Activated CD8-positive, alpha-beta memory T cell treated with anti-CD3 and anti-CD28 coated beads, Interleukin-2, amount 10 ng/mL, durations not matched to agents 7 days and 5 days (primary cell): Measurements from ENCODE around the gene PRDM16. TPM values are rescaled to one million over a fixed set of nuclear protein-coding genes. Genes with fewer than 3 reads are reported as not detected.

Source experiments
- ATAC-seq: fragments of 150-1000 bp; cut with Tn5 transposase; one replicate; pipeline ENCODE4 v1.10.0; 2021; ENCODE audit warnings: moderate library complexity
- CTCF ChIA-PET: fragments of 350-600 bp; sonication (Branson Sonifier 250); formaldehyde crosslinking; loops from one replicate; lab custom pipeline; 2021; ENCODE audit warnings: antibody characterized with exemption; lab: Charles Lee
- DNase-seq: peaks from one replicate; pipeline ENCODE4 v3.0.0-alpha.2; 2020
- H3K27ac Mint-ChIP-seq: one replicate; pipeline ENCODE4 v1.8.0; 2021; ENCODE audit warnings: mild to moderate bottlenecking, mixed read lengths
- H3K27me3 Mint-ChIP-seq: one replicate; pipeline ENCODE4 v1.8.0; 2021; ENCODE audit warnings: mixed read lengths
- H3K36me3 Mint-ChIP-seq: one replicate; pipeline ENCODE4 v1.8.0; 2021; ENCODE audit warnings: mild to moderate bottlenecking, mixed read lengths
- H3K4me1 Mint-ChIP-seq: one replicate; pipeline ENCODE4 v1.8.0; 2021; ENCODE audit warnings: mixed read lengths
- H3K4me3 Mint-ChIP-seq: one replicate; pipeline ENCODE4 v1.8.0; 2021; ENCODE audit warnings: mild to moderate bottlenecking, moderate library complexity, mixed read lengths
- H3K9me3 Mint-ChIP-seq: one replicate; pipeline ENCODE4 v1.8.0; 2022; ENCODE audit warnings: low read depth, mixed read lengths
- total RNA-seq, 2 experiments: library from RNA; stranded (reverse); gene quantifications; one replicate each; pipeline ENCODE4 v1.2.3, GENCODE V29; 2021

PRDM16 gene
- total RNA-seq, 2 experiments from 2014 or later, result not detected

DNA sequence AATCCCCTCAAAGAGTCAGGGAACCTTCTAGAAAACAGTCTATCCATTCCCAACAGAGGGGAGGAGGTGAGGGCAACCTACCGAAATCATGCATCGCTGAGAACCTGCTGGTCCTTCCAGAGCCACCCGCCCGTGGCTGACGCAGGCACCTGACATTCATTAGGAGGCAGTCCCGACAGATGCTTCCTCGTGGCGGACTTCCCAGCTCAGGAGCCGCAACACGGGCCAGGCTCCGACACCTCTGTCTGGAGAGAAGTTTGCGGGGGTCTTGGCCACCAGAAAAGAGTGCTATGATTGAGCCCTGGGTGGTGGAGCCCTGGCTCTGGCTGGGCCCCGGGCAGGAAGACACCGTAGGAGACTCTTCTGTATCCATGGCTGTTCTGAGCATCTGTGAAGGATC is 299.1 kb downstream of the PRDM16 start:
- H3K27ac Mint-ChIP-seq, result no peak overlapping the region
- peaks cover 8% of the 10 kb centered on the region for H3K27me3 Mint-ChIP-seq
- CTCF ChIA-PET, result no interaction called here
- H3K36me3 Mint-ChIP-seq, result no peaks in the 10 kb centered on the region
- no peaks in the 10 kb centered on the region for H3K9me3 Mint-ChIP-seq
- no peak for DNase-seq
- ATAC-seq, result no peak
- peaks cover 14% of the 10 kb centered on the region for H3K4me1 Mint-ChIP-seq
- no peak overlapping the region for H3K4me3 Mint-ChIP-seq

DNA sequence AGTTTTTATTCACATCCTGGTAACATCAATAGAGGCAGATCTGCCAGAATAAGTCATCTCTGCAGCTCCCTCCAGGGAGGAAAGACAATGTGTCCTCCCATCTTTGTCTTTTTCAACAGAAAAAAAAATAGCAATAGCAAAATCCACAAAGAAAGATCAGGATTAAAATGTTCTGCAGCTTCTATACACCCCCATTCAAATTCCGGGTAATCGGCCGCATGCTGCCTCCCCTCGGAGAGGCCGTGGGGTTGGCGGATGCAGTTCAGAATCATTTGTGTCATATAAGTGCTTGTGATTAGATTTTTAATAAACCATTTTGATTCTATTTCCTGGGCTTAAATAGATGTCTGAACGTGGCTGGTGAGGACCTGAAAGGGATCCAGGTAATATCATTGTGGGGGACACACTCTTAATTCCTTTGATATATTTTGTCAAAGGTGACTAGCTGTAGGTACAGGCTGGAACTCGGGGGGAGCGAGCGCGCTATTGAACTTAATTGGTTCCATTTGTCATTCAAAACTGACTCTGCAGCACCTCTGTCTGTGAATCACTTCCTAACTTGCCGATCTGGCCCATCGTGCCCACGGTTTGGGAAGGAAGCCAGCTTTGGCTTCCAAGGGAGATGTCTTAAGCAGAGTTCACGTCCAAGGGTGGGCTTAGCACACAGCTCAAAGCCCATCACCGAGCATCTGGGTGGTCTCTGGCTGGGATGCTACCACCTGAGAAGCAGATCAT is 299.9 kb downstream of the PRDM16 start:
- H3K36me3 Mint-ChIP-seq, result no peaks in the 10 kb centered on the region
- peaks cover 17% of the 10 kb centered on the region for H3K4me1 Mint-ChIP-seq
- CTCF ChIA-PET, result no interaction called here
- no peak overlapping the region for H3K27ac Mint-ChIP-seq
- H3K4me3 Mint-ChIP-seq, result no peak overlapping the region
- H3K9me3 Mint-ChIP-seq, result no peaks in the 10 kb centered on the region
- H3K27me3 Mint-ChIP-seq, result peaks cover 8% of the 10 kb centered on the region
- DNase-seq (no peak), ATAC-seq (no peak)

DNA sequence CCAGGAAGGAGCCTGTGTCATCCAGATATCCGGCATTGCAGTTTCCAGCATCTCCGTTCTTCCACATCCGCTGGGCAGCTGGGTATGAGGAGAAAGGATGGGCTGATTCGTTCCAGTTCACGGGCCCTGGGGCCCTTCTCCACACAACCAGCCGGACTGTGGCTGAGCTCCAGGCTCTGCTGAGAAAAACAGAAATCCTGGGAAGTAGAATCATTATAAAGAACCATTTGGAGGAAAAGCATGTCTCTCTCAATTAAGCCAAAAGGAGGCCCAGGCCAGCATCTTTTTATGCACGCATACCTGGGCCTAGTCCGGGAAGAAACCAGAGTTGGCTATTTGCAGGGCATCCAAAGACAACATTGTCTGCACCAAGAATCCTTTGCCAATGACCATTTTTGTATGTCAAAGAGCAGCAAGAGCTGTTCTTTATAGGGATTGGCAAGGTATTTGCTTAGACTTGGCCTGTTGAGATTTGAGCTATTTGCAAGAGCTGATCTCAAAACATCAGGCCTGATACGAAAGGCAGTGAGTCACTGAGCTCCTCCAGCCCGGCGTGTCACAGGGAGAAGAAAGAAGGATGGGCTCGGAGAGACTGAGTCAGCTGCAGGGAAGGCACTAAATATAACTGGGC is 300.6 kb downstream of the PRDM16 start:
- Mint-ChIP-seq H3K36me3 (no peaks in the 10 kb centered on the region), H3K27me3 (peaks cover 8% of the 10 kb centered on the region), H3K27ac (no peak overlapping the region), H3K9me3 (no peaks in the 10 kb centered on the region), H3K4me1 (peaks cover 17% of the 10 kb centered on the region), H3K4me3 (no peak overlapping the region)
- DNase-seq (no peak), ATAC-seq (no peak)
- CTCF ChIA-PET, result no interaction called here

DNA sequence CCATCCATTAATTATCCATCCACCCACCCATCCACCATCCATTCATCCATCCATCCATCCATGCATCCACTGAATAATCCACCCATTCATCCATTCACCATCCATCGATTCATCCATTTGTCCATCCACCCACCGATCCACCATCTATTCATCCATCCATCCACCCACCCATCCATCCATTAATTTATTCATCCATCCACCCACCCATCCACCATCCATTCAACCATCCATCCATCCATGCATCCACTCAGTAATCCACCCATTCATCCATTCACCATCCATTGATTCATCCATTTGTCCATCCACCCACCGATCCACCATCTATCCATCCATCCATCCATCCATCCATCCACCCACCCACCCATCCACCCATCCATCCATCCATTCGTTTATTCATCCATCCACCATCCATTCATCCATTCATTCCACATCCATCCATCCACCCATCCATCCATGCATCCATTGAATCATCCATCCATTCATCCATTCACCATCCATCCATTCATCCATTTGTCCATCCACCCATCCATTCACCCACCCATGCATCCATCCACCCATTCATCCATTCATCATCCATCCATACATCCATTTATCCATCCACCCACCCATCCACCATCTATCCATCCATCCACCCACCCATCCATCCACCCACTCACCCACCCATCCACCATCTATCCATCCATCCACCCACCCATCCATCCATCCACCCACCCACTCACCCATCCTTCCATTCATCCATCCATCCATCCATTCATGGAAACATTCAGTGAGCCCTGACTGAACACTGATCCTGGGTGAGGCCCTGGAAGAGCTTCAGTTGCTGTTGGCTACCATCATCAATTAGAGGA is 302.1 kb downstream of the PRDM16 start:
- Mint-ChIP-seq H3K27me3 (peaks cover 2% of the 10 kb centered on the region), H3K36me3 (no peaks in the 10 kb centered on the region), H3K4me1 (peaks cover 17% of the 10 kb centered on the region), H3K27ac (no peak overlapping the region), H3K9me3 (no peaks in the 10 kb centered on the region), H3K4me3 (no peak overlapping the region)
- DNase-seq, result no peak
- CTCF ChIA-PET, result interaction anchor here (0.6 kb wide), 1 partner anchor 462 kb away, joined by 3 read pairs; no protein-coding TSS in a partner anchor
- ATAC-seq, result no peak

DNA sequence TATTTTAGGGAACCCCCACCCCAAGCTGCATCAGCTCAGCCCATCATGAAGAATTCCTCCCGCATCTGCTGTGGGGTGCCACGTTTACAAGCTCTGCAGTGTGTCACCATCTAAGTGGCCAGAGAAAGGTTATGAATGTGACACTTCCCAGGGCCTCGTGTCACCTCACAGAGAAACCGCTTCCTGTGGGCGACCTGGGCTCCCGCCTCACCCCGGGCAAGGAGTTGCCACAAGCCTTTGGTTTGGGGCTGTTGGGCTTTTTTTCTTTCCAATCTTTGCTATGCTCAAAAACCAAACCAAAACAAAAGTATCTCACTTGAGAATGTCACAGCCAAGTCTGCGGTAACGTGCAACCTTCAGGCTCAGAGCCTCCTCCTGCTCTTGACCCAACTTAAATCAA is 303.3 kb downstream of the PRDM16 start:
- CTCF ChIA-PET, result no interaction called here
- peaks cover 2% of the 10 kb centered on the region for H3K27me3 Mint-ChIP-seq
- H3K4me1 Mint-ChIP-seq, result peaks cover 17% of the 10 kb centered on the region
- no peaks in the 10 kb centered on the region for H3K36me3 Mint-ChIP-seq
- H3K4me3 Mint-ChIP-seq, result no peak overlapping the region
- DNase-seq (peak; percentile 78), ATAC-seq (peak; percentile 80)
- H3K9me3 Mint-ChIP-seq, result no peaks in the 10 kb centered on the region
- peak overlapping the region; percentile 60 for H3K27ac Mint-ChIP-seq

DNA sequence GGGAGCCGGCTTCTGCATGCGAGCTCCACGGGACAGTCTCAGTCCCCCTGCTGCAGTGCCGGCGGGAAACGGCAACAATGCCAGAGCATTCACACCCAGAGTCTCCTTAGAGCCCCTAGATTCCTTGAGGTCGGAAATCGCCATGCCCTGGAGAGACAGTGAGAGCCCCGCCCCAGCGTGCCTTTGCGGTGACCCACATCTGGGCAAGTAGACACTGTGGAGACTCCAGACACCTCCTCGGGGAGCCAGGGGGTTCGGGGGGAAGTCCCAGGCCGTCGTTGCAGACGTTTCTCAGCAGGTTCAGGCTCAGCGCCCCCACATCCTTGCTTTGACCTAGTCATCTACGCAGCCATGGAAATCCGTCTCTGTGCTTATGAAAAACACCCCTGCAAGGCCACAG is 304.2 kb downstream of the PRDM16 start:
- CTCF ChIA-PET, result no interaction called here
- Mint-ChIP-seq H3K9me3 (no peaks in the 10 kb centered on the region), H3K27me3 (peaks cover 2% of the 10 kb centered on the region)

DNA sequence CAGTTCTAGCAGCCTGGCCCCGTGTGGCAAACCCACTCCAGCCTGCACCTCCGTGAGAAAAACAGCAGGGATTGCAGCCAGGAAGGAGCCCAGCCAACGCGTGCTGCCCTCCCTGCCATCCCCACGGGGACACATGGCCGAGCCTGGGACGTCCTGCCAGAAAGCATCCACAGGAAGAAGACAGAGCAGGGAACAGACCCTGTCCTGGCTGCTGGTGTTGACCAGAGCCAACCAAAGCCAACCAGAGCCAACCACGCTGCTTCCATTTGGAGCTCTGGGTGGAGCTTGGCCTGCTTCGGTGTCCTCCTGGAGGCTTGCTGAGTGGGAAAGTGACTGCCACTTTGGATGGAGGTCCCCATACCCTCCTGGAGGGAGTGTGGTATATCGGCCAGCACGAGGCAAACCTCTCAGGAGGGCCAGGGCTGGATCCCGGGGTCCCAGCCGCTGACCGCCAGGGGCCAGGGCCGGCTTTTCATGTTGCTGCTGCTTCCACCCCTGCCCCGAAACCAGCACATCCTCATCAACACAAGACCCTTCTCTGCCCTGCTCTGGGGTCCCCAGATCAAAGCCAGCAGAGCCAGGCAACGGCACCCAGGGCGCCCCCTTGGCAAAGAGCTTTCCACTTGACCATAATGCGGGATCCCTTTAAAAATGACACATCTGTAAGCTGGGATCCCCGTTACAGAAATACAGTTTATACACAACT is 304.9 kb downstream of the PRDM16 start:
- Mint-ChIP-seq H3K4me1 (peaks cover 17% of the 10 kb centered on the region), H3K27me3 (peaks cover 2% of the 10 kb centered on the region), H3K4me3 (no peak overlapping the region), H3K36me3 (no peaks in the 10 kb centered on the region), H3K9me3 (no peaks in the 10 kb centered on the region), H3K27ac (no peak overlapping the region)
- ATAC-seq (no peak), DNase-seq (no peak)
- CTCF ChIA-PET, result no interaction called here

More for the DNA sequence above, 304.2 kb downstream of the PRDM16 start:
- peaks cover 17% of the 10 kb centered on the region for H3K4me1 Mint-ChIP-seq
- H3K36me3 Mint-ChIP-seq, result no peaks in the 10 kb centered on the region
- ATAC-seq, result no peak
- no peak for DNase-seq
- H3K4me3 Mint-ChIP-seq, result no peak overlapping the region
- no peak overlapping the region for H3K27ac Mint-ChIP-seq

DNA sequence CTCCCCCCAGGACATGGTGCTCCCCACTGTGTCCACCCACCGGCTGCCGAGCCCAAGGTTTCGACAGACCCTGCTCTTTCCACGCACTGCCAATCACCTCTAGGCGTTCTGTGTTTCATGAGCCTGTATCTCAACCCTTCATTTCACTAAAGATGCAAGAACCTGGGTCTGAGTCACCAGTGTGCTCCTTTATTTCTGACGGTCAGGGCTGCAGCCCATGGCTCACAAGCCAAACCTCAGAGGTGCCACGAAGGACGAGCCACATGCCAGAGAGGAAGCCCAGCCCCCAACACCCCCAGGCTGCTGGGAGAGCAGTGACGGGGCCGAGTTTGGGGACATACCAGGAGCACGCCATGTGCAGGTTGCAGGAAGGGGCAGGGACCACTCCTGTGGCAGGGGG is 306.2 kb downstream of the PRDM16 start:
- H3K36me3 Mint-ChIP-seq, result no peaks in the 10 kb centered on the region
- peaks cover 2% of the 10 kb centered on the region for H3K27me3 Mint-ChIP-seq
- no peak for DNase-seq
- no peak overlapping the region for H3K27ac Mint-ChIP-seq
- H3K4me1 Mint-ChIP-seq, result peaks cover 17% of the 10 kb centered on the region
- H3K9me3 Mint-ChIP-seq, result no peaks in the 10 kb centered on the region
- no peak overlapping the region for H3K4me3 Mint-ChIP-seq
- ATAC-seq, result no peak
- CTCF ChIA-PET, result no interaction called here

DNA sequence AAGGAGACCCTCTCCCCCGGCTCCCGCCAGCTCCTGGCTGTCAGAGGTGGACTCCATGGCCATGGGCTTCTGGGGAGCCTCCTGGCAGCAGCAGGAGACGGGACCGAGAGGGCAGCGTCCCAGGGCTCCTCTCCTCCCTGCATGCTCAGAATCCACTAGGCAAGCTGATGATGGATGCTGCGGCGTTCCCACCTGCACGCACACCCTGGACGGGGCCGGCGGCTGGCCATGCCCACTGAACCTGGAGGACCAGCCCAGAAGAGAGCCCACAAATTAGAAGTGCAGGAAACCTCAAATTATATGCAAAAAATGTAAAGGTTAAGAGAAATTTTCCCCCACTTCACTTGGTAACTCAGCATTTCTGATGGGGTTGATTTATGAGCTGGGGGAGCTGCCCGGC is 308.2 kb downstream of the PRDM16 start:
- Mint-ChIP-seq H3K9me3 (no peaks in the 10 kb centered on the region), H3K27me3 (no peaks in the 10 kb centered on the region), H3K4me1 (peaks cover 12% of the 10 kb centered on the region), H3K27ac (no peak overlapping the region), H3K36me3 (no peaks in the 10 kb centered on the region), H3K4me3 (no peak overlapping the region)
- CTCF ChIA-PET, result no interaction called here
- DNase-seq (no peak), ATAC-seq (no peak)

DNA sequence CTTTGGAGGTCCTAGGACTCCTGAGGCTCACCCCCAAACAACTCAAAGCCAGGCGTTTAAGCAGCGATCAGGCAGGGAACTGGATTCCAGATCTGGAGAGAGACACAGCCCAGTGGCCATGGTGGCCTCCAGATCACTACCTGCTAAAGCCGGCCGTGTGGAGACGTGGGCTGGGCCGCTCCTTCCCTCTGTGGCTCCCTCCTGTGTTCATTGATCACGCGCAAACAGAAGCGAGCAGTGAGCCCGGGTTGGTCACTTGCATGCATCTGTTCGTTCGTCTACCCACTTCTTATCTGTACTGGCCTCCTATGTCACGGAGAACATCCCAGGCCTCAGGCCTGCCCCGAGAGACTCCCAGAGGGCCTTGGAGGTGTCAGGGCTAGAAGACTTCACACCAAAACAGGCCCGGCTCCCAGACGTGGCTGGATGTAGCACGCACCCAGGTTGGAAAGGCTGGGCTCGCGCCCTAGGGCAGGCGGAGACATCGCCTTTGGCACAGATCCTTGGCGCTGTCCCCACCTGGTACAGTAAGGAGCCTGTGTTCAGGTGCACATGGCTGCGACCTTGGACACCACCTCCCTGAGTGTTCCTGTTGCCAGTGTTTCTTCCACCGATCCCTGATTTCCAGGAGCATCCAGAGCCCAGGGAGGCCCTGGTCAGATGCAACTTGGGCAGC is 308.7 kb downstream of the PRDM16 start:
- CTCF ChIA-PET, result no interaction called here
- no peaks in the 10 kb centered on the region for H3K9me3 Mint-ChIP-seq
- no peaks in the 10 kb centered on the region for H3K36me3 Mint-ChIP-seq
- H3K4me1 Mint-ChIP-seq, result peaks cover 6% of the 10 kb centered on the region
- DNase-seq (no peak), ATAC-seq (no peak)
- H3K27me3 Mint-ChIP-seq, result no peaks in the 10 kb centered on the region
- no peak overlapping the region for H3K27ac Mint-ChIP-seq
- no peak overlapping the region for H3K4me3 Mint-ChIP-seq

DNA sequence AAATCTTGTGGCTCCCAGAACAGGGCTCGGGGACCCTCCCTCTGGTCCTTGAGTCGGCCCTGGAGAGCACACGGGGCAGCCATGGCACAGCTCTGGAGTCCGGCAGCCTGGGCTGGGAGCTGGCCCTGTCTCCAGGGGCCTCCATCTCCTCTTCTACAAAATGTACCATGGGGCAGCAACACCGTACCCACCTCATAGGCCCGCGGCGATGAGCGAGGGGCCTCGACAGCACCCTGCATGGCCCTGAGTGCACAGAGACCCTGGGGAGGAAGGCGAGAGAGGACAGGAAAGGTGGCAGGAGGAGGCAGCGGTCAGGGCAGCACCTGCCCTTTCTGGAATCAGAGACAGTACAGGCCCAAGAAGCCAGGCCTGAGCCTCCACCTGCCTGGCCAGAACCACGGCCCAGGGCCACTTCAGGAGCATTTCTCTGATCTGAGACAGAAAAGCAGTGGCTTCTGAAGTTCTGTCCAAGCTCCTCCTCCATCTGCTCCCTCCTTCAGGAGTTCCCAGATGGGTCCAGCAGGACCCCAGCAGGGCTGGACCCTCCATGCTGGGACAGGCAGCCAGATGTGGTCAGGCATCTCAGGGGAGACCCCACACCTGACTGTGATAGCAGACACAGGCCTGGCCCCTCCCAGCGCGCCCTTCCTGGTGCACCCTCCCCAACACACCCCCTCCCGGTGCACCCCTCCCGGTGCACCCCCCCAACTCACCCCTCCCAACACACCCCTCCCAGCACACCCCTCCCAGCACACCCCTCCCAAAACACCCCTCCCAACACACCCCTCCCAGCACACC is 309.6 kb downstream of the PRDM16 start:
- CTCF ChIA-PET, result no interaction called here
- DNase-seq, result no peak
- no peak for ATAC-seq
- H3K27me3 Mint-ChIP-seq, result no peaks in the 10 kb centered on the region
- H3K9me3 Mint-ChIP-seq, result no peaks in the 10 kb centered on the region
- no peak overlapping the region for H3K4me3 Mint-ChIP-seq
- no peaks in the 10 kb centered on the region for H3K4me1 Mint-ChIP-seq
- no peaks in the 10 kb centered on the region for H3K36me3 Mint-ChIP-seq
- H3K27ac Mint-ChIP-seq, result no peak overlapping the region

DNA sequence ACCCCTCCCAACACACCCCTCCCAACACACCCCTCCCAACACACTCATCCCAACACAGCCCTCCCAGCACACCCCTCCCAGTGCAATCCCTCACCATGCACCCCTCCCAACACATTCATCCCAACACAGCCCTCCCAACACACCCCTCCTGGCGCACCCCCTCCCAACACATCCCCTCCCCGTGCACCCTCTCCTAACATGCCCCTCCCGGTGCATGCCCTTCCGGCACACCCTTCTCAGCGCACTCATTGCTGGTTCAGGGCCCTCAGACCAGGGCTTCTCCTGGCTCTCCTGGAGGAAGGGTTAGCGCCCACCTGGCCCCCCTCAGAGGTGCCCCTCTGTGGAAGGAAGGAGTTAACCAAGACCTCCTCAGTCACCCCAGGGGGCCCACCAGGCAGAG is 310.9 kb downstream of the PRDM16 start:
- Mint-ChIP-seq H3K27ac (no peak overlapping the region), H3K27me3 (no peaks in the 10 kb centered on the region), H3K4me3 (no peak overlapping the region), H3K9me3 (no peaks in the 10 kb centered on the region), H3K4me1 (no peaks in the 10 kb centered on the region), H3K36me3 (no peaks in the 10 kb centered on the region)
- CTCF ChIA-PET, result no interaction called here
- no peak for DNase-seq
- no peak for ATAC-seq
